Omental fat pad (tissue), 4 donors: ENCODE results near the gene CRABP1. TPM values are rescaled to one million over a fixed set of nuclear protein-coding genes. Genes with fewer than 3 reads are reported as not detected.

ENCODE experiments used
- ATAC-seq: fragments of 150-250 bp; one replicate; pipeline ENCODE4 v1.9.1; 2016; ENCODE audit warnings: mild to moderate bottlenecking, moderate library complexity; ENCODE audit not compliant: low FRiP score
- DNase-seq: peaks from one replicate; pipeline ENCODE4 v3.0.0-alpha.2; 2019; ENCODE audit warnings: low spot score
- CTCF ChIP-seq, 3 donors: fragments of 450-650 bp; IDR thresholded peaks; one replicate each; pipeline ENCODE4 v1.5.1; 2016 to 2017; ENCODE audit warnings: antibody characterized with exemption in 3 of 3, mild to moderate bottlenecking in 3 of 3, moderate library complexity in 2 of 3
- total RNA-seq, 4 donors: library from RNA; depleted of rRNA; stranded (reverse); fragments of >200 nt; gene quantifications; one replicate each; pipeline ENCODE4 v1.1.0, GENCODE V29; 2016

Gene CRABP1
- total RNA-seq, 4 donors from 2014 or later: 1.6 TPM; not detected in 3

- TF ChIP-seq CTCF (IDR thresholded peaks at IDR 0.05): no peak
- no peak for ATAC-seq
- DNase-seq: no peak
Observed at GRCh38 chr15:78311292-78311691, 28.9 kb upstream of the CRABP1 start.

DNA sequence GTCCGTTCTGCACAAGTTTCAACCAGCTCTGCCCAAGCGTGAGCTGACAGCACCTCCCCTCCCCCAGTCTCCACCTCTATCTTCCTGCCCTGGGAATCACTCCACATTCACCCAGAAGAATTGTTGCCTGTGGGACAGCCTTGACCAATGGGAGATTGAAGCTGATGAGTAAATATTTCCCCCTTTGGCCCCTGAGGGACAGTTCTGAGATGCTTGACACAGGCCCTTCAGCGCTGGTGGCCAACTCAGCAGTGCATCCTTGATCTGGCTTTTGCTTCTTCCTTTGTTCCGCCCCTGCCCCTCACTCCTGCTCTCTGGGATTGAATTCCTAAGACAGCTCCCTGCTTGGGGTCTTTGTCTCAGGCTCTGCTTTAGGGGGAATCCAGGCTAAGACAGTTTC, 27.6 kb upstream of the CRABP1 start:
- no peak for ATAC-seq
- no peak for TF ChIP-seq CTCF (IDR thresholded peaks at IDR 0.05)
- DNase-seq: no peak

DNA sequence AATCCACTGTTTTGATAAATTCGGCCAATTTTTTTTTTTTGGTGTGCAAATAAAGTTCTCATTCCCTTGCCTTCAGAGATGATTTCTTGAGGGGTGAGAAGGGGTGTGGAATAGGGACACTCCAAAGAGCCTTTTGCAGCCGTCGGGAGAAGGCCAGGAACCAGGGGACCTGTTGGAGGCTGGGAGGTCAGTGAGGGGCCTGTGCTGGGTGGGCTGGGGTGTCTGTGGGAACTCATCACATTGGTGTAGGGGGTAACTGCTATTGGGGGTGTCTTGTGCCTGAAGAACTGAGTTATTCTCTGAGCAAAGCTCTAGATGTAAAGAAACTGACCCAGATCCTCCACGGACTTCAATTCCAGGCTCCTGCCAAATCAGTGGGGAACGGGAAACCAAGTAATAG, 27.2 kb upstream of the CRABP1 start:
- no peak for DNase-seq
- no peak for ATAC-seq
- no peak for TF ChIP-seq CTCF (IDR thresholded peaks at IDR 0.05)

- TF ChIP-seq CTCF (IDR thresholded peaks at IDR 0.05): no peak
Observed at GRCh38 chr15:78313383-78313782, 26.8 kb upstream of the CRABP1 start.

DNA sequence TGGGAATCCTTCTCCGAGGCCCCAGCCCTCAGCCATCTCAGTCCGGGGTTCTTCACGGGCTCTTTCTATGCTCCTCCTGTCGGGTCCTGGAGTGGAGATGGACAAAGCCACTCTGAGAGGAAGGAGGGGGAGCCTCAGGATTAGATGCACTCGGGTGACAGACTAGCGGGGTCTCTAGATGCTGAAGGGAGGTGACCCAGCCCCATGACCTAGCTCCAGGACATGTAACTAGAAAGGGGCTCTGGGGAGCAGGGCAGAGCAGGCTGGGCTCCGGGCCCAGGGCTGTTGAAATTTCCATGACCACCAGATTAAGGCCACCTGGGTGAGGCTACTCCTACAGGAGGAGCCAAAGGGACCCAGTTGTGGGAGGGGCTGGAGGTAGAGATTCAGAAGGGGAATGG, 26.0 kb upstream of the CRABP1 start:
- no peak for ATAC-seq
- no peak for DNase-seq
- no peak for TF ChIP-seq CTCF (IDR thresholded peaks at IDR 0.05)

More at GRCh38 chr15:78313383-78313782, 26.8 kb upstream of the CRABP1 start:
- ATAC-seq: no peak
- DNase-seq: no peak

DNA sequence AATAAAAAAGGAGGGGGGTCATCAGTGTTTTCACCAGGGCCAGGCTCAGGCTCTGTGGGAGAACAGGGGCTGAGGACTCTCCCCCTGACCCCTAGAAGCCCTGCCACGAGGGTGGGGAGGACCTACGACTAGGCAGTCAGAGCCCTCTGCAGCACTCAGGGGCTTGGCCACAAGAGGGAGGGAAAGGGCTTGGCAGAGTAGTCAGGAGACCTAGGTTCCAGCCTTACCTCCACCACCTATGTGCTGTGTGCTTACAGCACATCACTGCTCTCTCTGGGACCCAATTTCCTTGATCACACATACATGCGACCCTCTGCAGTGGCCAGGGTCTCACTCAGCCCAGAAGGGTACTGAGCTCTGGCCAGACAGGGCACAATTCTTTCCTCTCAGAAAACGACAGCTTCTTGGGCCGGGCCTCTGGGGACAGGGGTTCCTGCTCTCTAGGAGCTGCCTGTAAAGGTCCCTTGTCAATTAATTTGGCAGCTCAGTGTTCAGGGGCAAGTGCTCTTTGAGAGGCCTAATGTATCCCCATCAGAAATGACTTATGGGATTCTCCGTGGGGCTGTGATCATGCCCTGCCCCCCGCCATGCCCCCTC, 24.4 kb upstream of the CRABP1 start:
- TF ChIP-seq CTCF (IDR thresholded peaks at IDR 0.05): no peak
- ATAC-seq (no peak), DNase-seq (no peak)

DNA sequence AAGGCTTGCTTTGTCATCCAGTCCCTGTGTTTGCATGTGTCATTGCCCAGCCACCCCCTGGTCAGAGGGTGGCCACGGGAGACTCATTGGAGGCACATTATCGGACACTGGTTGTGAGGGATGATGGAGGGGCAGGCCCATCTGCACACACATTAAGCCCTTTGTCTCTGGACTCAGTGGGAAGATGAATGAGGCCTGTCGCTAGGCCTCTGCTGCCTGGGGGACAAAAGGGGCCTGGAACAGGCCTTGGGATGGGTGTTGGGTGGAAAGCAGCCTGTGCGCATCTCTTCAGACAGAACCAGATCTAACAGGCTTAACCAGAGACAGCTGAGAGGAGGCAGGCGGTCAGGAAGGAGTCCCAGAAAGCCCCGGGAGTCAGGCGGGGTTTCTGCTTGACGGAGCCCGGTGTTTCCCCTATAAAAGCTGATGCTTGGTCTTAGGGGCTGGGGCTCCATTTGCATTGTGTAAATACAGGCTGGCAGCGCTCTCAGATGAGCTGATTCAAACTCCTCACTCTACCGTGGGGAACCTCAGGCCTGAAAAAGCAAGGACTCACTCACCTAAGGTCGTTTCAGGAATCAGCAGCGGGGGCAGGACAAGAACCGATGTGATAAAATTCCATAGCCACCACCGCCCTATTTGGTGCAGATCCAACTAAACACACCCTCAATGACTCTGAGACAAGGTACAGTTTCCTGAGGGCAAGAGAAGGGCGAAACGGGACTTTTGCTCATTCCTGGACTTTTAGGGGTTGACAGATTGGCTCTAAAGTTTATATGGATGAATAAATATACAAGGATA, 23.7 kb upstream of the CRABP1 start:
- ATAC-seq (no peak), DNase-seq (no peak)
- no peak for TF ChIP-seq CTCF (IDR thresholded peaks at IDR 0.05)
